ENCODE measurements around the gene CCDC146.
"Not testable (repeated sequence)": the region's sequence is repeated elsewhere in the genome, so short reads cannot be mapped to it uniquely, and the experiment has no call there.

CCDC146 gene

GRCh38 chr7:77334039-77334438 is 211.6 kb downstream of the CCDC146 start:
- DNase-seq, result not testable (repeated sequence)

- DNase-seq, result no peak
Measured at GRCh38 chr7:77335581-77335980, 213.2 kb downstream of the CCDC146 start.

- no peak for DNase-seq
Measured at GRCh38 chr7:77337456-77337990, 215.1 kb downstream of the CCDC146 start.

- DNase-seq, result no peak
Measured at GRCh38 chr7:77338260-77338659, 215.8 kb downstream of the CCDC146 start.

- no peak for DNase-seq
Measured at GRCh38 chr7:77338883-77339629, 216.6 kb downstream of the CCDC146 start.

GRCh38 chr7:77339726-77340125 is 217.3 kb downstream of the CCDC146 start:
- DNase-seq, result no peak

Measured in GOT3 (cell line).